ENCODE results near the gene NLGN4X.

NLGN4X gene

DNA sequence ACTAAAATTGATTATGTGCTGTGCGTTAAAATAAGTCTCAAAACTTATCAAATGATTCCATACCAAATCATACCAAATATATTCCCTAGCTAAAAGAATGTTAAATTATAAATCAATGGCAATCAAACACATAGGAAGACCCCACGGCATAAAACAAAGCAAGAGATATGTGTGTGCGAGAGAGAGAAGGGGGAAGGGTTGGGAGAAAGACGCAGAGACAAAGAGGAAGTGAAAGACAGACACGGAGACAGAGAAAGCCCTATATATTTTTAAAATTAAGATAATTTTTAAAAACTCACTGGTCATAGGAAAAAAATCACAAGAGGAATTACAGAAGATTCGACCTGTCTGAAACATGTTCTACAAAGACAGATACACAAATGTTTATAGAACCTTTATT, 371.4 kb downstream of the NLGN4X start:
- DNase-seq (ENCODE audit: low read depth): no peak

DNA sequence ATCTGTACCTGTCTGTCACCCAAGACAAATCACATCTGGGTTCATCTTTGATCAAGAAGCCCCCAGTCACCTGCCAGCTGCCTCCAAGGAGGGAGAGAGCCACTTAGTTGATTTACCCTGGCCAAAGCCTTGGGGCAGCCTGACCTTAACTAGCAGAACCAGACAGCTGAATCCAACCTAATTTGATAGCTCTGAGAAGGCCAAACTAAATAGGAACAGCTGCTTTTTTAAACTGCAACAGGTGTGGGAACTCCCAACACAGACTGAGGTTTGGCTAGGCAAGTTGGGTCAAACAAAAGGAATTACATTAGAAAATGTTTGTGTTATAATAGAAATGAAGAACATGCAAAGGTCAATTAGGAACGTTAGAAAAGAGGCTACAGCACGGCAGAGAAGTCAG, 375.7 kb downstream of the NLGN4X start:
- DNase-seq (ENCODE audit: low read depth): no peak

DNA sequence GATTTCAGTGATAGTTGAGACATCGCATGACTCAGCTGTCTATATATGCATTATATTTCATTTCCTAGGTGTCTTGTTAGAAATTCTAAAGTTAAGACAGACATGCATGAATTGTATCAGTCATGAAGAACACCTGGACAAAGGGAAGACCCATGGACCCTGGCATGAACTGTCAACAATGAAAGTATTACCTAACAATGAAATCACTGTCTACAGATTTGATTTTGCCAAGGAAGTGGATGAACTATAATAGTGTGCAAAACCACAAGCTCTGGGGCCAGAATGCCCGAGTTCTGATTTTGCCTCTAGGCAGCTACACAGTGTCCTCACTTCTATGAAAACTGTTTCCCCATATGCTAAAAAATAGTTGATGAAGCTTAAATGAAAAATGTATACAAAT, 386.1 kb downstream of the NLGN4X start:
- DNase-seq (ENCODE audit: low read depth): no peak

Measured in activated T-helper 1 cell treated with Interleukin-2 at 50 U/mL for 16 hours (primary cell).